Measurements from ENCODE around the gene PIEZO2.
"Not testable (repeated sequence)": the region's sequence is repeated elsewhere in the genome, so short reads cannot be mapped to it uniquely, and the experiment has no call there.

Gene PIEZO2

DNA sequence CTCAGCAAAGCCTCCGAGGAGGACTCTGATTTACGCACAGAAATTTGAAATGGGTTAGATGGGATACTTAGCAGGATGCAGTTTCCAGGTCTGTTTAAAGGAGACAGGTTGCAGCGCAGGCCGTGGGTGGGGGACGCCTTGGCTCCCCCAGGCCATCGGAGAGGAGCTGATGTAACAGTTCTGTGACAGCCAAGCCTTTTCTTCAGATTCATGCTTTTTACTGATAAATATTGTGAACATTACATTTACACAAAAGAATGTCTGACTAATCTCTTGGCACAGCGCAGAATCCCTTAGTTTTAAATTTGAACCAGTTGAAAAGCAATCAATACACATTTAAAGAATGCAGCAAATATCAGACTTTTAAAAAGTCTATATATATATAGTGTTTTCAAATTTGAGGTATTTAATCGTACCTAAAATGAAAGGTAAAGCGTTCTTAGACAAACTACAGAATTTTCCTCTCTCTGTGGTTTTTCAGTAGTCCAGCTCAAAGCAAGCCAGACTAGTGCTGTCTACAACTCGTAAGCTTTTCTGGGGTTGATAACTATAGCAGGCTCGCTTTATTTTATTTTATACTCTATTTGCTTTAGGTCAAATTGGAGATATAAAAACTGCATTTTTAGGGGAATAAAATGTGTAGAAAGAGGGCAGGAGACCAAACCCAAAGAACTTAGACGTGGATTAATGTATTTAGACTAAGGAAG lies 221.9 kb downstream of the PIEZO2 start:
- no peak for DNase-seq (ENCODE audit: low spot score)

DNA sequence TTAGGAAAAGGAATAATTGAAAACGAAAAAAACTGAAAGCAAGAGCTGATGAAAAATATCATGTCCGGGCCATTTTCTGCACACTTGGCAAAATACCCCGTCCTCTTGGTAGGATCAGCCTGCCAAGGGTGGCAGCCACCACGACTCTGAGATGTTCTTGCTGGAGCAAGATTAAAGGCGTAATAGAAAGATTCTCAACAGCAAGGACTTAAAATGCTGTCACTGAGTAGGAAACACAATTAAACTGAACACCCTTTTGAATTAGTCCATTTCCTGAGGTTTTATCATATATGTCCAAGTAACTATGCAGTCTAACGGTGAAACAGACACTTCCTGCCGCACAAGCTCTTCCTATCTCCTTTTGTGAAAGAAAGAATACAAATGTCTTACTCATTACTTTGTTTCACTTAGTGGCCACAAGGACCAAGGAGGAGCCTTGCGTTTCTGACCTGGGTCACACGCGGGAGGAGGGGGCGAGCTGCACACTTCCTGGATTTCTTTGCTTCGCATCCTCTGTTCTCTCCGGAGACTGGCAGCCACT lies 222.7 kb downstream of the PIEZO2 start:
- no peak for DNase-seq (ENCODE audit: low spot score)

DNA sequence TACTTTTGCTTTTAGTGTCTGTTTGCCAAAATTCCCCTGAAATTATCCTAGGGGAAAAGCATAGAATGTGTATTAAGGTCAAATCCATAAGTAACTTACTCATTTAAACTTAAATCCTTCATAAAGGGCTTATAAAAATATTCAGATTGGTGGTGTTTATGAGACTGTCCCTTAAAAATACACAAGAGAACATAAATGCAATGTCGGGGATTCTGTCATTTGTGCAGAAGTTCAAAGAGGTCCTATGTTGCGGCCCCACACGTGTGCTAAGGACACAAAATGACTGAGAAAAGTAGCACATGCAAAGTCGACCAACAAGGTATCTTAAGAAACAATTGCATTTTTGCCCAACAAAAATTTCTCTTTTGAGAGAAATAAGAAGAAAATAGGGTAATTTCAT lies 225.1 kb downstream of the PIEZO2 start:
- DNase-seq (ENCODE audit: low spot score) = no peak

GRCh38 chr18:10923551-10924070 lies 225.8 kb downstream of the PIEZO2 start:
- DNase-seq (ENCODE audit: low spot score) = no peak

DNA sequence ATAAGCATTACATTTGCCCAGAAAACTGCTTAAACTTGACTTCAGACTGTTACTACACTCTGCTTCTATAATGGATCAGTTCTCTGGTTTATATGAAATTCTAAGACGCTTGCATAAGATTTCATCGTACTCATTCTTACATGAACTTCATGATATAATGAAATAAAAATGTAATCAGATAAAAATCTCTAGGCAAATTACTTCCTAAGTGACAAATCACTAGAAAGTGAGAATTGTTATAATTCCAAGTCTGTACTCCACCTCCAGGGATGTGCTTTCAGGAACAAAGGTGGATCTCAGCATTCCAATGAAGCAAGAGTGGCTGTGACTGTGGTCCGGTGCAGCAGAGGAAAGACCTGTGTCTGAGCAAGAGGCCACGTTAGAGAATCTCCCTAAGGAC lies 226.2 kb downstream of the PIEZO2 start:
- no peak for DNase-seq (ENCODE audit: low spot score)

DNA sequence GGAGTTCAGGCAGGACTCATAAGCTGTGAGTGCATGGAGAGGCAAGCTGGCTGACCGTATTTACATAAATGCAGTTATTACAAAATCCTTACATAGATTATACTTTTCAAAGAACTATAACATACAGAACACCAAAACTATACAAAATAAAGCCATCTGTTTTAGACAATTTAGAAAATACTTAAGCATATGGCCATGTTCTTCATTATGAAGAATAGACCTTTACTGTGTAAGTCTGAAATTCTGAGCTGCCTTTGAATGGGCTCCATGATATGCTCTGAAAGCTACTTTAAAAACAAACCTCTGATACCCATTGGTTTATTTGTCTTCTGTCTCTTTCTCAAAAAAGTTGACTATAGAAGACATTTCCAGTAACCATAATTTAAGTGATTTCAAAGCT lies 226.7 kb downstream of the PIEZO2 start:
- not testable (repeated sequence) for DNase-seq (ENCODE audit: low spot score)

- not testable (repeated sequence) for DNase-seq (ENCODE audit: low spot score)
Observed at GRCh38 chr18:10920309-10920708, 229.1 kb downstream of the PIEZO2 start.

GRCh38 chr18:10919851-10920250 lies 229.5 kb downstream of the PIEZO2 start:
- no peak for DNase-seq (ENCODE audit: low spot score)

DNA sequence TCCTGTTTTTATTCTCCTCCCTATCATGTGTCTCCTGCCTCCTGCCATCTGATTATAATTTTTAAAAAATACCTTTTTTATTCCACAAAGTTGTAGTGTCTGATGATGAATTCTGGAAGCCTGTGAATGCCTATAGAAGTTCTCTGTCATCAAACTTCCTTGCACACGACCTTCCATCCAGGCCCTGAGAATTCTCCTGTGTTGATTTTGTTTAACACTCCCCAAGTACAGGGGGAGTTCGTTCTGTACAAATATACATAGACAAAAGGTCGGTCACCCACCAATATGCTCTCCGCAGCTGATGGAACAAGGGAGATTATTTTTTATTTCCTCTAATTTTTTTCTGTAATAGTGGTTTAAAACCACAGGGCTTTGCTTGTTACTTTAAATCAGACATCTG lies 232.5 kb downstream of the PIEZO2 start:
- no peak for DNase-seq (ENCODE audit: low spot score)

GRCh38 chr18:10916387-10916786 lies 233.0 kb downstream of the PIEZO2 start:
- DNase-seq (ENCODE audit: low spot score) = no peak

- DNase-seq (ENCODE audit: low spot score) = not testable (repeated sequence)
Observed at GRCh38 chr18:10915748-10916147, 233.6 kb downstream of the PIEZO2 start.

GRCh38 chr18:10914610-10915009 lies 234.8 kb downstream of the PIEZO2 start:
- not testable (repeated sequence) for DNase-seq (ENCODE audit: low spot score)

- no peak for DNase-seq (ENCODE audit: low spot score)
Observed at GRCh38 chr18:10913919-10914318, 235.4 kb downstream of the PIEZO2 start.

GRCh38 chr18:10912790-10913545 lies 236.4 kb downstream of the PIEZO2 start:
- DNase-seq (ENCODE audit: low spot score) = no peak

GRCh38 chr18:10909724-10910123 lies 239.6 kb downstream of the PIEZO2 start:
- no peak for DNase-seq (ENCODE audit: low spot score)

DNA sequence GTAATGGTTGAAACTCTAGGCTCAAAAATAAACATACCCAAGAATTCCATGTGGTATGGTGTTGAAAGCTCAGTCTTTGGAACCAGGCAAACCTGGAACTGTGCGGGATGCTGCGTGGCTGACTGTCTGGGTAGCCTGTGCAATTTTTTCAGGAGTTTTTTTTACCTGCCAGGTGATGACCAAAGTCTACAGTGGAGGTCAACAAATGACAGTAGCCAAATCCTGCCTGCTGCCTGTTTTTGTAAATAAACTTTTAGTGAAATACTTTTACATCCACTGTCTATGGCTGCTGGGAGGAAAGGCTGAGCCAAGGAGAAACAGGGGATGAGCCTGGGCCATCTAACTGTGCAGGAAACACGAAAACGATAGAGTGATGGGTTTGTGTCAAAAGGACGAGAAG lies 240.6 kb downstream of the PIEZO2 start:
- DNase-seq (ENCODE audit: low spot score) = no peak

- DNase-seq (ENCODE audit: low spot score) = no peak
Observed at GRCh38 chr18:10907749-10908148, 241.6 kb downstream of the PIEZO2 start.

- DNase-seq (ENCODE audit: low spot score) = no peak
Observed at GRCh38 chr18:10901329-10901728, 248.0 kb downstream of the PIEZO2 start.

DNA sequence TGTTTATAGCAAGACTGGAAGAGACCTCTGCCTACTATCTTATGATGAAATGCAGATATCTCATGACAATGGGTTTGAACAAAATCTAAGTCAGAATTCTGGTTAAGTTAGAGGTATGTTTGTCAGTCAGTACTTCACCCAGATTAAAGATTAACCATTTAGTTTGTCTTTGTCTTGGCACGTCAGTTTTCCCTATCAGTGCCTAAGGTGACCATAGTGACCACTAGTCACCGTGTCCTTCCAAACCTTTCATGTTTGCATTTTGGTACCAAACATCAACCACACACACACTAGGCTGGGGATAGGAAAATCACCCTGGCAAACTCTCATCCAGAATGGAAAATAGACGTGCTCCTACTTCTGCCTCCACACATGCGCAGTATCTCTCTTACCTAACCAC lies 248.9 kb downstream of the PIEZO2 start:
- no peak for DNase-seq (ENCODE audit: low spot score)

DNA sequence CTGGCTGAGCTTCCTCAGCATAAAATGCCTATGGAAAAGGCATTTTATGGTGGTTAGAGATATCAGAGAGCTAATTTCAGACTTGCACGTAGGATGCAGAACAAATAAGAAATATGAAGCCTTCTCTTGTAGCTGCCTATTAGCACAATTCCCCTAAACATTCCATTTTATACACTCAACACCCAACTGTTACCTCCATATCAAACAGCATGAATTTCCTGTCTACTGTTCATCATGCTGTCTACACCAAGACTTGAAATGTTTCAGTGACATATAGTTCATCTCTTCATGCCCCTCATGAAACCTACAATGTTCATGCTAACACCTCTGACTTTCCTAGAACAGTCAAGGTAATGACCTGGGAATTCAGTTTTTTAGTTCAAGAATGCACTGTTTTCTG lies 249.9 kb downstream of the PIEZO2 start:
- DNase-seq (ENCODE audit: low spot score) = no peak

GRCh38 chr18:10898417-10898974 lies 250.9 kb downstream of the PIEZO2 start:
- no peak for DNase-seq (ENCODE audit: low spot score)

DNA sequence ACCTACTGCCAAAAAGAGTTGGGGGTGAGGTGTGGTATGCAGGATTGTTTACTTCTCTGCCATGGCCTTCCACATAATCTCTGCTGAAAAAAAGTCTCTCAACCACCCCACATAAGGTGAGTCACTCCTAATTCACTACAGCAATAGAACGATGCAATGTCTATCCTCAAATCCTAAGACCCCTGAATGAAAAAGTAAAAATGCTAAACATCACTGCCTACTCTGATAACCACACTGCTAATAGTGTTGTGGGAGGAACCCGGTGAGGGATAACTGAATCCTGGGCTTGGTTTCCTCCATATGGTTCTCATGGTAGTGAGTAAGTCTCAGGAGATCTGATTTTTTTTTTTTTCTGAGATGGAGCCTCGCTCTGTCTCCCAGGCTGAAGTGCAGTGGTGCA lies 252.5 kb downstream of the PIEZO2 start:
- DNase-seq (ENCODE audit: low spot score) = no peak

- no peak for DNase-seq (ENCODE audit: low spot score)
Observed at GRCh38 chr18:10895976-10896375, 253.4 kb downstream of the PIEZO2 start.

Data from germinal center (tissue), 1 donor.